Measurements from ENCODE around the gene EIF4E2.

- TF ChIP-seq RCOR1 (IDR thresholded peaks at IDR 0.05; ENCODE audit: insufficient replicate concordance, low read length) (no peak), CTCF (conservative IDR thresholded peaks at IDR 0.05; ENCODE audit: low read depth, low read length) (no peak), RAD21 (IDR thresholded peaks at IDR 0.05; ENCODE audit: low read length) (no peak), MXI1 (IDR thresholded peaks at IDR 0.05; ENCODE audit: borderline replicate concordance, low read depth, low read length) (no peak)
Measured at GRCh38 chr2:232515639-232516038, 34.9 kb upstream of the EIF4E2 start.

Data from IMR-90 (cell line).